Type B pancreatic cell (in vitro differentiated cells): Measurements from ENCODE around the gene ZSWIM6. TPM values are rescaled to one million over a fixed set of nuclear protein-coding genes. Genes with fewer than 3 reads are reported as not detected.

Experiments used
- DNase-seq: peaks from one replicate; pipeline ENCODE4 v3.0.0; 2021; ENCODE audit warnings: mixed read lengths; ENCODE audit not compliant: unreplicated experiment; ENCODE audit errors: extremely low spot score
- H3K27ac Mint-ChIP-seq: 2 replicates; pipeline ENCODE4 v1.8.0; 2021; ENCODE audit warnings: mild to moderate bottlenecking, mixed read lengths
- H3K27me3 Mint-ChIP-seq: 2 replicates; pipeline ENCODE4 v1.8.0; 2021; ENCODE audit warnings: mixed read lengths
- H3K36me3 Mint-ChIP-seq: 2 replicates; pipeline ENCODE4 v1.8.0; 2021; ENCODE audit warnings: mixed read lengths
- H3K4me1 Mint-ChIP-seq: one replicate; pipeline ENCODE4 v1.8.0; 2021; ENCODE audit warnings: mixed read lengths; ENCODE audit not compliant: unreplicated experiment
- H3K4me3 Mint-ChIP-seq: 2 replicates; pipeline ENCODE4 v1.8.0; 2021; ENCODE audit warnings: mild to moderate bottlenecking, mixed read lengths
- H3K9me3 Mint-ChIP-seq: 2 replicates; pipeline ENCODE4 v1.8.0; 2021; ENCODE audit warnings: mixed read lengths
- CTCF ChIP-seq: fragments of 200-600 bp; sonication (generic); conservative IDR thresholded peaks from 2 replicates; pipeline ENCODE4 v1.5.0; 2021; ENCODE audit warnings: antibody characterized with exemption, mild to moderate bottlenecking
- total RNA-seq: library from RNA; stranded (reverse); gene quantifications from 2 replicates; pipeline ENCODE4 v1.2.1, GENCODE V29; 2021; ENCODE audit warnings: low replicate concordance

Gene ZSWIM6
- total RNA-seq, 1 donor from 2014 or later = 24.6 TPM

- no peaks in the 10 kb centered on the region for H3K27me3 Mint-ChIP-seq
- DNase-seq = no peak
- peaks cover 5% of the 10 kb centered on the region for H3K9me3 Mint-ChIP-seq
- H3K4me3 Mint-ChIP-seq = no peak overlapping the region
- peaks cover 12% of the 10 kb centered on the region for H3K4me1 Mint-ChIP-seq
- no peak overlapping the region for H3K27ac Mint-ChIP-seq
- peaks cover 36% of the 10 kb centered on the region for H3K36me3 Mint-ChIP-seq
- TF ChIP-seq CTCF = no peak
Measured at GRCh38 chr5:61519728-61520277, 187.7 kb downstream of the ZSWIM6 start.

- Mint-ChIP-seq H3K36me3 (peaks cover 30% of the 10 kb centered on the region), H3K27me3 (no peaks in the 10 kb centered on the region)
Measured at GRCh38 chr5:61523073-61523472, 191.0 kb downstream of the ZSWIM6 start.

GRCh38 chr5:61523997-61524396 is 191.9 kb downstream of the ZSWIM6 start:
- peaks cover 23% of the 10 kb centered on the region for H3K4me1 Mint-ChIP-seq
- no peaks in the 10 kb centered on the region for H3K27me3 Mint-ChIP-seq
- no peaks in the 10 kb centered on the region for H3K9me3 Mint-ChIP-seq
- H3K36me3 Mint-ChIP-seq = peaks cover 29% of the 10 kb centered on the region
- H3K27ac Mint-ChIP-seq = peak overlapping the region; percentile 77
- no peak for TF ChIP-seq CTCF
- DNase-seq = no peak
- H3K4me3 Mint-ChIP-seq = no peak overlapping the region

More at GRCh38 chr5:61523073-61523472, 191.0 kb downstream of the ZSWIM6 start:
- Mint-ChIP-seq H3K4me3 (no peak overlapping the region), H3K27ac (no peak overlapping the region), H3K4me1 (peaks cover 23% of the 10 kb centered on the region), H3K9me3 (no peaks in the 10 kb centered on the region)
- no peak for TF ChIP-seq CTCF
- DNase-seq = no peak

- Mint-ChIP-seq H3K27ac (peak overlapping the region; percentile 76), H3K27me3 (no peaks in the 10 kb centered on the region), H3K36me3 (peaks cover 23% of the 10 kb centered on the region), H3K4me1 (peaks cover 23% of the 10 kb centered on the region), H3K4me3 (peak overlapping the region; percentile 48), H3K9me3 (no peaks in the 10 kb centered on the region)
- DNase-seq = no peak
- no peak for TF ChIP-seq CTCF
Measured at GRCh38 chr5:61525512-61526206, 193.6 kb downstream of the ZSWIM6 start.

GRCh38 chr5:61526207-61526519 is 194.1 kb downstream of the ZSWIM6 start:
- H3K27ac Mint-ChIP-seq = peak overlapping the region; percentile 76
- TF ChIP-seq CTCF = no peak
- no peaks in the 10 kb centered on the region for H3K27me3 Mint-ChIP-seq
- H3K9me3 Mint-ChIP-seq = no peaks in the 10 kb centered on the region
- peak overlapping the region; percentile 48 for H3K4me3 Mint-ChIP-seq
- H3K36me3 Mint-ChIP-seq = peaks cover 23% of the 10 kb centered on the region
- no peak for DNase-seq
- H3K4me1 Mint-ChIP-seq = peaks cover 23% of the 10 kb centered on the region
